Cardiac muscle cell (in vitro differentiated cells and primary cell): ENCODE data around the gene ZFAND2B. TPM values are rescaled to one million over a fixed set of nuclear protein-coding genes. Genes with fewer than 3 reads are reported as not detected.

ENCODE experiments used
- DNase-seq, 2 donors: peaks; one replicate each; pipeline versions ENCODE4 v3.0.0 to v3.0.0-alpha.2; 2010 to 2017; ENCODE audit warnings: low read depth in 1 of 2, low spot score in 1 of 2
- H3K27ac ChIP-seq: fragments of 200-600 bp; sonication (generic); 2 replicates; pipeline ENCODE4 v1.5.1; 2016
- H3K27me3 ChIP-seq: fragments of 200-600 bp; sonication (generic); 2 replicates; pipeline ENCODE4 v1.6.0; 2016; ENCODE audit warnings: control low read depth
- H3K36me3 ChIP-seq: fragments of 200-600 bp; sonication (generic); 2 replicates; pipeline ENCODE4 v1.5.1; 2016; ENCODE audit warnings: control low read depth
- H3K4me1 ChIP-seq: fragments of 200-600 bp; sonication (generic); 2 replicates; pipeline ENCODE4 v1.8.1; 2017; ENCODE audit warnings: low read depth, mild to moderate bottlenecking, mixed run types
- H3K4me3 ChIP-seq: fragments of 200-600 bp; sonication (generic); 2 replicates; pipeline ENCODE4 v1.5.1; 2016; ENCODE audit warnings: mild to moderate bottlenecking
- H3K9me3 ChIP-seq: fragments of 200-600 bp; sonication (generic); 2 replicates; pipeline ENCODE4 v1.5.1; 2017; ENCODE audit warnings: low read depth, mild to moderate bottlenecking, control low read depth
- polyA plus RNA-seq: library from polyadenylated mRNA; unstranded; fragments of >200 nt; fragmentation: Nextera tagmentation; extraction: Ambion mirVana; gene quantifications from 2 replicates; pipeline ENCODE4 v1.2.1, GENCODE V29; 2016
- total RNA-seq: library from RNA; depleted of rRNA; stranded (reverse); fragments of >200 nt; gene quantifications from 2 replicates; pipeline ENCODE4 v1.2.3, GENCODE V29; 2016
- TF ChIP-seq, protein P1 (sequence below): IDR thresholded peaks from 2 replicates; pipeline ENCODE4 v1.5.1; 2012; ENCODE audit warnings: low read depth, mild to moderate bottlenecking, low read length

ZFAND2B gene
- total and polyA plus RNA-seq, 2 experiments from 2014 or later = 35.4 to 54.8 TPM

DNA sequence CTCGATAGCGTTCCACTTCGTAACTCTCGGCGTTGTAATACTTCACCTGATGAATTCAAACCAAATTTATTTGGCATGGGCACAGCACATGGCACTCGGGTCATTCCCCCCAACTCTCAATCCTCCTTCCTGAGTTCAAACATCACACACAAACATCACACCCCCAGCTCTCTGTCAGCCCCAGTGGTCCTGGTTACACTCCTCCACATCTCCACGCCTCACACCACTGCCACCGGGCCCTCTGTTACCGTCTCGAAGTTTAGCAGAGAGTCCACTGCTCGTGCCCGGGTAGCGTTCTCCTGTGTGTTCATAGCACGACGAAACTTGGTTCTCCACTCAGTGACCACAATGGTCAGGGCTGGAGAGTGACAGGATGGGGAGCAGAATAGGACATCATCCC lies 7.6 kb downstream of the ZFAND2B start:
- H3K27me3 ChIP-seq = no peaks in the 10 kb centered on the region
- DNase-seq = no peak
- no peak overlapping the region for H3K27ac ChIP-seq
- H3K4me1 ChIP-seq = peaks cover 9% of the 10 kb centered on the region
- no peaks in the 10 kb centered on the region for H3K9me3 ChIP-seq
- H3K36me3 ChIP-seq = no peaks in the 10 kb centered on the region
- no peak overlapping the region for H3K4me3 ChIP-seq
- TF ChIP-seq, protein P1, sequence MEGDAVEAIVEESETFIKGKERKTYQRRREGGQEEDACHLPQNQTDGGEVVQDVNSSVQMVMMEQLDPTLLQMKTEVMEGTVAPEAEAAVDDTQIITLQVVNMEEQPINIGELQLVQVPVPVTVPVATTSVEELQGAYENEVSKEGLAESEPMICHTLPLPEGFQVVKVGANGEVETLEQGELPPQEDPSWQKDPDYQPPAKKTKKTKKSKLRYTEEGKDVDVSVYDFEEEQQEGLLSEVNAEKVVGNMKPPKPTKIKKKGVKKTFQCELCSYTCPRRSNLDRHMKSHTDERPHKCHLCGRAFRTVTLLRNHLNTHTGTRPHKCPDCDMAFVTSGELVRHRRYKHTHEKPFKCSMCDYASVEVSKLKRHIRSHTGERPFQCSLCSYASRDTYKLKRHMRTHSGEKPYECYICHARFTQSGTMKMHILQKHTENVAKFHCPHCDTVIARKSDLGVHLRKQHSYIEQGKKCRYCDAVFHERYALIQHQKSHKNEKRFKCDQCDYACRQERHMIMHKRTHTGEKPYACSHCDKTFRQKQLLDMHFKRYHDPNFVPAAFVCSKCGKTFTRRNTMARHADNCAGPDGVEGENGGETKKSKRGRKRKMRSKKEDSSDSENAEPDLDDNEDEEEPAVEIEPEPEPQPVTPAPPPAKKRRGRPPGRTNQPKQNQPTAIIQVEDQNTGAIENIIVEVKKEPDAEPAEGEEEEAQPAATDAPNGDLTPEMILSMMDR = no peak

DNA sequence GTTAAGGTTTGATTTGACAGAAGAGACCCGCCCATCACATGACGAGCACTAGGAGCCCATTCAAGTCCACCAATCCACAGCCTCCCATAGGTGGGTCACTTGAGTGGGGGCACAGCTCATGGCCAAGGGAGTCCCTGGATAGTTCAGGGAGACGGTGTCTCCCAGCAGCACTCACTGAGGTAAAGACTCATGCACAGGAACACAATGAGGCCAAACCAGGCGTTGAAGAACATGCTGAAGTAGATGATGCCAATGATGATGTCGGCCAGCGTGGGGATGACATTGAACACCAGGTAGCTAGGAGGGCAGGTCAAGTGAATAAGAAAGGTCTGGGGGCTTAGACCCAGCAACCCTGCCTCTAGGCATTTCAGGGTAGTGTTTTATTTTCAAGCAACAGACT lies 8.2 kb downstream of the ZFAND2B start:
- H3K4me3 ChIP-seq = no peak overlapping the region
- H3K27ac ChIP-seq = no peak overlapping the region
- no peak for DNase-seq
- H3K4me1 ChIP-seq = peaks cover 12% of the 10 kb centered on the region
- TF ChIP-seq, protein P1 = no peak
- no peaks in the 10 kb centered on the region for H3K9me3 ChIP-seq
- H3K27me3 ChIP-seq = no peaks in the 10 kb centered on the region
- H3K36me3 ChIP-seq = peaks cover 3% of the 10 kb centered on the region

DNA sequence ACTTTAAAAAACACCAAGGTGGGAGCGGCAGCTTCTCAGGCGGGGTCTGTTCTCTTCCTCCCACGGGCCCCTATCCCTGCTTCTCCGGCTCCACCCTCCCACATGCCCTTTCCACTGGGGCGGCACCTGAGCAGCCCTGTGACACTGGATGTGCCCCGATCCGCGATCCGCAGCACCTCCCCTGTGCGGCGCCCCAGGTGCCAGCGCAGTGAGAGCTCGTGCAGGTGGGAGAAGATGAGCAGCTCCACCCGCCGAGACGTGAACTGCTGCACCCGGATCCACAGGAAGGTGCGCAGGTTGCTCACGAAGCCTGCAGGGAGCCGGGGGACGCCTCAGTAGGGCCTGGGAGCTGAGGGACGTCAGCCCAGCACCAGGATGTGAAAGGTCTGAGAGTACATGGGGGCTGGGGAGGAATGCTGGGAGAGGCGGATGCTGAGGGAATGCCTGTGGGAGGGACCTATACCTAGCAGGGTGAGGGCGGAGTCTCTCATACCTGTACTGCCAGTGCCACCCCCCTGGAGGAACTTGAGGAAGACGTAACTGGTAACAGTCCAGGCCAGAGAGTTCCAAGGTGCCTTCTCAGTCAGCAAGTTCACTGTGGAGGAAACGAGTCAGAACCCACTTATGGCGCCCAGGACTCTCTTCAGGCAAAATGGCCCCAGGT lies 9.4 kb downstream of the ZFAND2B start:
- Histone ChIP-seq H3K27ac (no peak overlapping the region), H3K36me3 (peaks cover 13% of the 10 kb centered on the region), H3K9me3 (no peaks in the 10 kb centered on the region), H3K27me3 (no peaks in the 10 kb centered on the region), H3K4me3 (no peak overlapping the region), H3K4me1 (peaks cover 12% of the 10 kb centered on the region)
- TF ChIP-seq, protein P1 = no peak
- no peak for DNase-seq

DNA sequence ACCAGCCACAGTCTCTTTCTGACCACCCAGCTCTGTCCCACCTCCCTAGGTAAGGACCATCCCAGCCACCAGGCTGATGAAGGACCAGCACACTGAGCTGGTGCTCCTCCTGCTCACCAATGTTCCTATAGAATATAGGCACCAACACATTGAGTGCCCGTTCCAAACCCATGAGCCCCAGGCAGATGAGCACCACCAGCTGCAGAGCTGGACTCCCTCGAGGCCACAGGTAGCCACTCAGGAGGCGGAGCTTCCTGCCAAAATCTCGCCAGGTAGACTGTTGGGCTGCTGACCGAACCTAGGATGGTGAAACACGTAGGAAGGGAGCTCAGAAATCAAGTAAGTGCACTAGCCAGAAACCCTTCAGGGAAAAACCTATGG lies 9.9 kb downstream of the ZFAND2B start:
- Histone ChIP-seq H3K4me3 (no peak overlapping the region), H3K9me3 (no peaks in the 10 kb centered on the region), H3K4me1 (peaks cover 12% of the 10 kb centered on the region), H3K27me3 (no peaks in the 10 kb centered on the region), H3K27ac (no peak overlapping the region), H3K36me3 (peaks cover 18% of the 10 kb centered on the region)
- TF ChIP-seq, protein P1 = no peak
- DNase-seq = no peak

DNA sequence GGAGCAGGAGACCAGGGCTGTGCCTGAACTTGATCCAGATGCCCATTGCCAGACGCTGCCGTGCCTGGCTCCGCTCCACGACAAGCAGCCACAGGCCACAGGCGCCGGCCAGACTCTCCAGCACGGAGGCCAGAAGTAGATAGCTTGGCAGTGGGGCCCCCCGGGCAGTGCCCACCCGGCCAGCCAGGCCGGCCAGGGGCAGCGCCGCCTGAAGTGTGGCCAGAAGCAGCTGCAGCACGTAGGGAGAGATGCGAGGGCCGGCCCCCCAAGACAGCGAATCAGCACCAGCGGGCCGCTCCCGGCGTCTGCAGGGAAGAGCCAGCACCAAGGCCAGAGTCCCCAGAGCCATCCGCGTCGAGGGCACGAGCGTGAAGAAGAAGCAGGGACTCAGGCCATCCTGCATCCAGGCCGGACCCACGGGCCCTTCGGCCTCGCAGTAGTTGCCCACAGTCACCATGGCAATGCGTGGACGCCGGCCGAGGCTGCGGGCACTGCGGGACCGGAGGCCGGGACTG lies 11.7 kb downstream of the ZFAND2B start:
- H3K4me1 ChIP-seq = peaks cover 12% of the 10 kb centered on the region
- peak; percentile 81 to 90 for DNase-seq
- peaks cover 33% of the 10 kb centered on the region for H3K36me3 ChIP-seq
- peak overlapping the region; percentile 80 for H3K27ac ChIP-seq
- H3K27me3 ChIP-seq = no peaks in the 10 kb centered on the region
- TF ChIP-seq, protein P1 = no peak
- H3K9me3 ChIP-seq = no peaks in the 10 kb centered on the region
- H3K4me3 ChIP-seq = peak overlapping the region; percentile 34
